HEK293 (cell line): ENCODE data around the gene SPATA12.

ENCODE experiments used
- CTCF ChIA-PET: fragments of 350-600 bp; formaldehyde crosslinking; extraction: SDS; loops from one replicate; lab custom pipeline; 2021; ENCODE audit warnings: antibody characterized with exemption; lab: Yijun Ruan, JAX
- POLR2A ChIA-PET: fragments of 300-600 bp; formaldehyde crosslinking; extraction: SDS; loops from one replicate; lab custom pipeline; 2020; ENCODE audit warnings: antibody characterized with exemption, inconsistent platforms; lab: Yijun Ruan, JAX
- H3K27ac ChIP-seq: fragments of 200-500 bp; sonication (Bioruptor generic); 2 replicates; pipeline ENCODE4 v1.5.1; 2014; ENCODE audit warnings: low read depth, low read length, control low read depth, inconsistent platforms; ENCODE audit errors: extremely low read depth
- H3K36me3 ChIP-seq, 2 experiments: fragments of 200-500 bp in 1 of 2; sonication (Bioruptor generic) in 1 of 2; 1 replicate in 1 of 2; 2 replicates in 1 of 2; pipeline ENCODE4 v1.5.1; 2014 to 2017; ENCODE audit warnings: inconsistent platforms in 2 of 2, low read length in 2 of 2; ENCODE audit not compliant: control insufficient read depth in 2 of 2, insufficient read depth in 1 of 2
- H3K4me1 ChIP-seq: fragments of 200-500 bp; sonication (Bioruptor generic); 2 replicates; pipeline ENCODE4 v1.5.1; 2014; ENCODE audit warnings: mild to moderate bottlenecking, low read length, inconsistent platforms; ENCODE audit not compliant: control insufficient read depth, insufficient read depth
- H3K4me3 ChIP-seq: 2 replicates; pipeline ENCODE4 v1.5.1; 2011; ENCODE audit warnings: low read depth, mild to moderate bottlenecking, control low read depth, low read length, moderate library complexity
- H3K9me3 ChIP-seq: fragments of 200-500 bp; sonication (Bioruptor generic); 2 replicates; pipeline ENCODE4 v1.5.1; 2014; ENCODE audit warnings: low read depth, low read length, inconsistent platforms; ENCODE audit not compliant: control insufficient read depth, insufficient read depth
- GLI2 ChIP-seq: fragments of 450-650 bp; formaldehyde crosslinking; IDR thresholded peaks from 2 replicates; pipeline ENCODE4; 2017; ENCODE audit warnings: missing biosample characterization, missing genetic modification characterization, low read depth, borderline replicate concordance
- GLIS1 ChIP-seq: fragments of 450-650 bp; formaldehyde crosslinking; IDR thresholded peaks from 2 replicates; pipeline ENCODE4 v1.5.1; 2016; ENCODE audit warnings: missing biosample characterization, missing genetic modification characterization
- SALL2 ChIP-seq: fragments of 450-650 bp; formaldehyde crosslinking; IDR thresholded peaks from 2 replicates; pipeline ENCODE4 v1.5.0; 2017; ENCODE audit warnings: missing biosample characterization, mild to moderate bottlenecking, missing genetic modification characterization, borderline replicate concordance
- SETDB1 ChIP-seq: IDR thresholded peaks from one replicate; pipeline ENCODE4 v1.6.1; 2017; ENCODE audit warnings: mild to moderate bottlenecking, low read length, moderate library complexity, mixed read lengths; ENCODE audit not compliant: insufficient read length
- ZNF121 ChIP-seq: fragments of 450-650 bp; formaldehyde crosslinking; IDR thresholded peaks from 2 replicates; pipeline ENCODE4 v1.5.1; 2016; ENCODE audit warnings: missing biosample characterization, missing genetic modification characterization
- ZNF16 ChIP-seq: fragments of 450-650 bp; formaldehyde crosslinking; IDR thresholded peaks from 2 replicates; pipeline ENCODE4 v1.5.1; 2016; ENCODE audit warnings: low read depth, missing biosample characterization, missing genetic modification characterization
- ZNF221 ChIP-seq: fragments of 450-650 bp; formaldehyde crosslinking; IDR thresholded peaks from 2 replicates; pipeline ENCODE4 v1.5.1; 2017; ENCODE audit warnings: missing biosample characterization, missing genetic modification characterization, borderline replicate concordance
- ZNF274 ChIP-seq, 2 experiments: fragments of 200-500 bp in 1 of 2; fragments of 450-650 bp in 1 of 2; sonication (Bioruptor generic) in 1 of 2; formaldehyde crosslinking in 1 of 2; IDR thresholded peaks; 2 replicates each; pipeline versions ENCODE4 v1.5.1 to v1.6.1; 2014 to 2016; ENCODE audit warnings: borderline replicate concordance in 1 of 2, inconsistent platforms in 1 of 2, low read length in 1 of 2, missing biosample characterization in 1 of 2, missing genetic modification characterization in 1 of 2
- ZNF610 ChIP-seq: fragments of 450-650 bp; formaldehyde crosslinking; IDR thresholded peaks from 2 replicates; pipeline ENCODE4 v1.5.1; 2016; ENCODE audit warnings: missing biosample characterization, missing genetic modification characterization, borderline replicate concordance
- ZSCAN23 ChIP-seq: fragments of 450-650 bp; formaldehyde crosslinking; IDR thresholded peaks from 2 replicates; pipeline ENCODE4 v1.5.1; 2016; ENCODE audit warnings: missing biosample characterization, missing genetic modification characterization
- TF ChIP-seq, protein P1 (sequence below): fragments of 450-650 bp; formaldehyde crosslinking; IDR thresholded peaks from 2 replicates; pipeline ENCODE4 v1.5.1; 2016; ENCODE audit warnings: missing biosample characterization, missing genetic modification characterization
- TF ChIP-seq, protein P2 (sequence below): IDR thresholded peaks from 2 replicates; pipeline ENCODE4 v1.6.1; 2011; ENCODE audit warnings: mild to moderate bottlenecking, low read depth, low read length, borderline replicate concordance
- TF ChIP-seq, protein P3 (sequence below): fragments of 450-650 bp; formaldehyde crosslinking; IDR thresholded peaks from 2 replicates; pipeline ENCODE4; 2016; ENCODE audit warnings: missing biosample characterization, missing genetic modification characterization
- TF ChIP-seq, protein P4 (sequence below): fragments of 450-650 bp; formaldehyde crosslinking; IDR thresholded peaks from 2 replicates; pipeline ENCODE4 v1.5.1; 2016; ENCODE audit warnings: missing biosample characterization, missing genetic modification characterization
- TF ChIP-seq, protein P5 (sequence below): fragments of 450-650 bp; formaldehyde crosslinking; IDR thresholded peaks from 2 replicates; pipeline ENCODE4 v1.5.1; 2016; ENCODE audit warnings: missing biosample characterization, missing genetic modification characterization

SPATA12 gene

DNA sequence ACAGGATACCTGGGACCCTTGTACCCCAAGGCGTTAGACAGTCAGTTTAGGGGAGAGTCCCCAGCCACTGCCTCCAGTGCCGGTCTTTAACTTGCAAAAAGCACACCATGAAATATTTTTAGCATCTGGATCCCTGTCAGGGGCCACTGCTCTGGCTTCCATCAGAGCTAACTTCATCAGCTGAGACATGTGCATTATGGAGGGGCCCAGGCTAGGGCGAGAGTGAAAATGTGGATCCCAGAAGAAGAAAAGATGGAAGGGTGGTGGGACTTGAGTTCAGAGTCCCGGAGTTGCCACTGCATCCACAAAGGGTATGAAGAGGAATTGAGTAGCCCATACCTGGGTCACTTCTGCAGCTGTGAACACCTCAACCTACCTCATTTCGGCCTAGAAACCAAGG, 23.5 kb upstream of the SPATA12 start (continued):
- TF ChIP-seq ZSCAN23, result no peak
- TF ChIP-seq, all 188 proteins: peak for 0

DNA sequence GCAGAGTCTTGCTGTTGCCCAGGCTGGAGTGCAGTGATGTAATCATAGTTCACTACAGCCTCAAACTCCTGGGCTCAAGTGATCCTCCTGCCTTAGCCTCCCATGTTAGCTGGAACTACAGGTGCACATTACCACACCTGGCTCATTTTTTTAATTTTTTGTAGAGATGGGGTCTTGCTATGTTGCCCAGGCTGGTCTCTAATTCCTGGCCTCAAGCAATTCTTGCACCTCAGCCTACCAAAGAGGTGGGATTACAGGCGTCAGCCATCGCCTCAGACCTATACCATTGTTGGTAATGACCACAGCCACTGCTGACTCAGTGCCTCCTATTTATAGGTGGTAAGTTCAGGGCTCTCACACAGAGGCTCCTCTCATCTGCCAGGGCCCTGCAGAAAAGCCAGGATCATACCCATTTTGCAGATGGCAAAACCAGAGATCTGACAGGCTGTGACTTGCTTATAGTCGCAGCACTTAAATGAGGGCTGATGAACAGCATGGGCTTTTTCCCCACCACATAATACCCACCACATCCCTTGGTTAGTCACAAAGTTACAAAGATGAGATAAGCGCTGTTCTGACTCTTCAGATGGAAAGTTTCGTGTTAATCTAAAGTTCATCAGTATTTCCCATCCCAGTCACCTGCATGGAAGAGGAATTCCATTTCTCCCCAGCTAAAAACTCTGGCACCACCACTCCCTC, 21.8 kb upstream of the SPATA12 start:
- ChIA-PET POLR2A (no interaction called here), CTCF (interaction anchor here (0.6 to 1.7 kb wide), 2 partner anchors 43 to 836 kb away, joined by 3 to 5 read pairs; no protein-coding TSS in a partner anchor)
- no peak overlapping the region for H3K27ac ChIP-seq

DNA sequence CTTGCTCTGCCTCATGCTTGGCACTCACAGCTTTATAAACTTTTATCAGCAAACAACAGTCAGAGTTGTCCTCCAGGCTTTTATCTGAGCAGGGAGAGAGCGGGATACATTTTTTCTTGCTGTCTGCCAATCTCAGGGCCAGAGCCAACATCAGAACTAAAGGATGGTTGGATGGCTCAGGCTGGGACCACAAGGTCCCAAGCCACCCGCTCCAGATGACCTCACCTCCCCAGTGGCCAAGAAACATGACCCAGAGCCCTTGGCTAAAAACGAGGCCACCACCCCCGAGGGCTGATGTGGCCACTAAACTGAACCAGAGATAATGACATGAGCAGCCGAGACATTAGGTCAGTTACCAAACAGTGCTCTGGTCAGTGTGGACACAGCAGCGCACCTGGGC, 18.8 kb upstream of the SPATA12 start:
- TF ChIP-seq SALL2 (tag by site-specific recombination) (no peak), ZNF16 (tag by site-specific recombination) (no peak), ZNF610 (tag by site-specific recombination) (no peak), ZNF221 (tag by site-specific recombination) (no peak), ZNF274 (IDR thresholded peaks at IDR 0.05; ENCODE audit: low read length) (no peak), ZNF274 (tag by site-specific recombination; IDR thresholded peaks at IDR 0.05; ENCODE audit: borderline replicate concordance) (no peak), GLIS1 (no peak)
- TF ChIP-seq, protein P1, sequence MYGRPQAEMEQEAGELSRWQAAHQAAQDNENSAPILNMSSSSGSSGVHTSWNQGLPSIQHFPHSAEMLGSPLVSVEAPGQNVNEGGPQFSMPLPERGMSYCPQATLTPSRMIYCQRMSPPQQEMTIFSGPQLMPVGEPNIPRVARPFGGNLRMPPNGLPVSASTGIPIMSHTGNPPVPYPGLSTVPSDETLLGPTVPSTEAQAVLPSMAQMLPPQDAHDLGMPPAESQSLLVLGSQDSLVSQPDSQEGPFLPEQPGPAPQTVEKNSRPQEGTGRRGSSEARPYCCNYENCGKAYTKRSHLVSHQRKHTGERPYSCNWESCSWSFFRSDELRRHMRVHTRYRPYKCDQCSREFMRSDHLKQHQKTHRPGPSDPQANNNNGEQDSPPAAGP, result no peak
- TF ChIP-seq, protein P2, sequence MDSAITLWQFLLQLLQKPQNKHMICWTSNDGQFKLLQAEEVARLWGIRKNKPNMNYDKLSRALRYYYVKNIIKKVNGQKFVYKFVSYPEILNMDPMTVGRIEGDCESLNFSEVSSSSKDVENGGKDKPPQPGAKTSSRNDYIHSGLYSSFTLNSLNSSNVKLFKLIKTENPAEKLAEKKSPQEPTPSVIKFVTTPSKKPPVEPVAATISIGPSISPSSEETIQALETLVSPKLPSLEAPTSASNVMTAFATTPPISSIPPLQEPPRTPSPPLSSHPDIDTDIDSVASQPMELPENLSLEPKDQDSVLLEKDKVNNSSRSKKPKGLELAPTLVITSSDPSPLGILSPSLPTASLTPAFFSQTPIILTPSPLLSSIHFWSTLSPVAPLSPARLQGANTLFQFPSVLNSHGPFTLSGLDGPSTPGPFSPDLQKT, result no peak
- TF ChIP-seq, all 188 proteins: peak for 0
- no peaks in the 10 kb centered on the region for H3K9me3 ChIP-seq
- no peaks in the 10 kb centered on the region for H3K4me1 ChIP-seq
- H3K36me3 ChIP-seq, result no peaks in the 10 kb centered on the region
- POLR2A ChIA-PET, result no interaction called here
- no peak overlapping the region for H3K27ac ChIP-seq
- CTCF ChIA-PET, result interaction anchor here (1.1 kb wide), 1 partner anchor 36 kb away, joined by 4 read pairs; no protein-coding TSS in a partner anchor
- H3K4me3 ChIP-seq, result no peak overlapping the region

More for the DNA sequence above, 21.8 kb upstream of the SPATA12 start:
- no peaks in the 10 kb centered on the region for H3K36me3 ChIP-seq
- TF ChIP-seq ZNF610 (tag by site-specific recombination) (no peak), GLI2 (tag by site-specific recombination) (no peak), ZNF121 (peak; percentile 67), SETDB1 (no peak)
- TF ChIP-seq, protein P3, sequence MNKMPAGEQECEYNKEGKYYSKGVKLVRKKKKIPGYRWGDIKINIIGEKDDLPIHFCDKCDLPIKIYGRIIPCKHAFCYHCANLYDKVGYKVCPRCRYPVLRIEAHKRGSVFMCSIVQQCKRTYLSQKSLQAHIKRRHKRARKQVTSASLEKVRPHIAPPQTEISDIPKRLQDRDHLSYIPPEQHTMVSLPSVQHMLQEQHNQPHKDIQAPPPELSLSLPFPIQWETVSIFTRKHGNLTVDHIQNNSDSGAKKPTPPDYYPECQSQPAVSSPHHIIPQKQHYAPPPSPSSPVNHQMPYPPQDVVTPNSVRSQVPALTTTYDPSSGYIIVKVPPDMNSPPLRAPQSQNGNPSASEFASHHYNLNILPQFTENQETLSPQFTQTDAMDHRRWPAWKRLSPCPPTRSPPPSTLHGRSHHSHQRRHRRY, result no peak
- TF ChIP-seq, protein P4, sequence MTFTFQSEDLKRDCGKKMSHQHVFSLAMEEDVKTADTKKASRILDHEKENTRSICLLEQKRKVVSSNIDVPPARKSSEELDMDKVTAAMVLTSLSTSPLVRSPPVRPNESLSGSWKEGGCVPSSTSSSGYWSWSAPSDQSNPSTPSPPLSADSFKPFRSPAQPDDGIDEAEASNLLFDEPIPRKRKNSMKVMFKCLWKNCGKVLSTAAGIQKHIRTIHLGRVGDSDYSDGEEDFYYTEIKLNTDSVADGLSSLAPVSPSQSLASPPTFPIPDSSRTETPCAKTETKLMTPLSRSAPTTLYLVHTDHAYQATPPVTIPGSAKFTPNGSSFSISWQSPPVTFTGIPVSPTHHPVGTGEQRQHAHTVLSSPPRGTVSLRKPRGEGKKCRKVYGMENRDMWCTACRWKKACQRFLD, result no peak
- TF ChIP-seq, protein P5, sequence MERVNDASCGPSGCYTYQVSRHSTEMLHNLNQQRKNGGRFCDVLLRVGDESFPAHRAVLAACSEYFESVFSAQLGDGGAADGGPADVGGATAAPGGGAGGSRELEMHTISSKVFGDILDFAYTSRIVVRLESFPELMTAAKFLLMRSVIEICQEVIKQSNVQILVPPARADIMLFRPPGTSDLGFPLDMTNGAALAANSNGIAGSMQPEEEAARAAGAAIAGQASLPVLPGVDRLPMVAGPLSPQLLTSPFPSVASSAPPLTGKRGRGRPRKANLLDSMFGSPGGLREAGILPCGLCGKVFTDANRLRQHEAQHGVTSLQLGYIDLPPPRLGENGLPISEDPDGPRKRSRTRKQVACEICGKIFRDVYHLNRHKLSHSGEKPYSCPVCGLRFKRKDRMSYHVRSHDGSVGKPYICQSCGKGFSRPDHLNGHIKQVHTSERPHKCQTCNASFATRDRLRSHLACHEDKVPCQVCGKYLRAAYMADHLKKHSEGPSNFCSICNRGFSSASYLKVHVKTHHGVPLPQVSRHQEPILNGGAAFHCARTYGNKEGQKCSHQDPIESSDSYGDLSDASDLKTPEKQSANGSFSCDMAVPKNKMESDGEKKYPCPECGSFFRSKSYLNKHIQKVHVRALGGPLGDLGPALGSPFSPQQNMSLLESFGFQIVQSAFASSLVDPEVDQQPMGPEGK (tag by site-specific recombination), result no peak
- TF ChIP-seq, all 188 proteins: peak for 1
- no peaks in the 10 kb centered on the region for H3K9me3 ChIP-seq
- no peaks in the 10 kb centered on the region for H3K4me1 ChIP-seq
- no peak overlapping the region for H3K4me3 ChIP-seq
